A549 treated with Hydrocortisone at 1 μM for 4 hours (cell line): ENCODE results near the gene TAS2R4. TPM values are rescaled to one million over a fixed set of nuclear protein-coding genes. Genes with fewer than 3 reads are reported as not detected.

Experiments used
- total RNA-seq: library from RNA; stranded (reverse); fragments of 200-300 nt; extraction: Qiagen RNA extraction; gene quantifications from 5 replicates; pipeline ENCODE4 v1.2.3, GENCODE V29; 2022

The TAS2R4 gene, protein sequence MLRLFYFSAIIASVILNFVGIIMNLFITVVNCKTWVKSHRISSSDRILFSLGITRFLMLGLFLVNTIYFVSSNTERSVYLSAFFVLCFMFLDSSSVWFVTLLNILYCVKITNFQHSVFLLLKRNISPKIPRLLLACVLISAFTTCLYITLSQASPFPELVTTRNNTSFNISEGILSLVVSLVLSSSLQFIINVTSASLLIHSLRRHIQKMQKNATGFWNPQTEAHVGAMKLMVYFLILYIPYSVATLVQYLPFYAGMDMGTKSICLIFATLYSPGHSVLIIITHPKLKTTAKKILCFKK
- total RNA-seq: 0.06 to 0.18 TPM (median 0.10 TPM) in 5 replicates

DNA sequence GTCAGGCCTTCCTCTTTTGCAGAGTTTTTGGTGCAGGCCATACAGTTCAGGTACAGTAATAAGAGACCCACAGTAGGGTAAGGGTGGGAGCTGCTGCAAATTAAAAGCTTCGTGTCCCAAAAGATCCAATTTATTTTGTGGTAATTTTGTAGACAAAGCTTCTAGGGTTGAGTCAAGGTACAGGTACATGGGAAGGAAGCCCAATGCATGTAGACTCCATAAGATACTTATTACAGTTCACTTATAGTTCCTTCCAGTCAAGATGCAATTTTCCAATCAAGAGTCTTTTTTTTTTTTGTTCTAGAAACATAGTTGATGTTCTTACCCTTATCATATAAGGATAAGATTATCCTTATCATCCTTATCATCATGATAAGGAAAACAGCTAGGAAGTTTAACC, at the start of gene TAS2R4:
TAS2R4 (plus strand) TSS at position 301 of the 400 bp plus-strand sequence. CDS start 1,815 bp downstream, outside the sequence.

GRCh38 chr7:141737836-141738591, 38.5 kb upstream of the TAS2R4 start, which contains the start of gene SSBP1:
Gene SSBP1, plus strand, starts transcription at chr7:141738358. Its CDS starts 809 bp downstream, at chr7:141739167.

DNA sequence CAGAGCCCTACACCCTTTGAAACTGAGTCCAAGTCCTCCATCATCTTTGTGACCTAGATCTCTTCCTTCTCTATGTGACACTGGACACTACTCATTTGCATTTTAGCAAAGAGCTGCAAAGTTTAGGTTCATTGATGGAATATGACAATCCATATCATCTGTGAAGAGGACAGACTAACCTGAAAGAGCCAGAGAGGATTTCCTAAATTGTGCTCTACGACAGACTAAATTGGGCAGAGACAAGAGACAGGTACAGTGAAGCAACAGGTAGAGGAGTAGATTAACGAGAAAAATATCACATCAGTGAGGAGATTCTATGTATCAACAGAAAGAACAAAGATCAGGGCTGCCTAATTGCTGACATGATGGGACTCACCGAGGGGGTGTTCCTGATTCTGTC, 12.7 kb upstream of the TAS2R4 start, which contains the start of gene TAS2R3:
TAS2R3 (plus strand) TSS at position 301 of the 400 bp plus-strand sequence; CDS start at position 363, 62 bp downstream.

GRCh38 chr7:141789917-141790316, 13.4 kb downstream of the TAS2R4 start, which contains the start of gene TAS2R5:
Gene TAS2R5, plus strand, starts transcription at chr7:141790217. Its CDS starts 145 bp downstream, at chr7:141790362.

Other genes with a start within 250 kb of the TAS2R4 start
- 26.8 to 39.2 TPM (median 29.6 TPM) in 5 replicates for gene AGK, start 225.3 kb upstream of the TAS2R4 start, total RNA-seq
- 4.1 to 7.5 TPM (median 5.5 TPM) in 5 replicates for gene DENND11, start 74.5 kb upstream of the TAS2R4 start, total RNA-seq
- gene WEE2, start 68.3 kb upstream of the TAS2R4 start, total RNA-seq: not detected in 5 replicates
- gene SSBP1, start 38.3 kb upstream of the TAS2R4 start, total RNA-seq: 283 to 320 TPM (median 296 TPM) in 5 replicates
- gene TAS2R3, start 12.6 kb upstream of the TAS2R4 start, total RNA-seq: not detected in 5 replicates
- 0.31 to 0.63 TPM (median 0.40 TPM) in 5 replicates for gene TAS2R5, start 13.5 kb downstream of the TAS2R4 start, total RNA-seq
- not detected in 5 replicates for gene PRSS37, start 64.8 kb downstream of the TAS2R4 start, total RNA-seq
- not detected in 5 replicates for gene OR9A4, start 139.7 kb downstream of the TAS2R4 start, total RNA-seq
- gene CLEC5A, start 170.3 kb downstream of the TAS2R4 start, total RNA-seq: not detected in 5 replicates
- not detected in 5 replicates for gene TAS2R38, start 197.1 kb downstream of the TAS2R4 start, total RNA-seq
- gene MGAM, start 219.2 kb downstream of the TAS2R4 start, total RNA-seq: 0.62 to 0.90 TPM (median 0.75 TPM) in 5 replicates